Bronchial epithelial cell (primary cell): ENCODE data around the gene SYT2. TPM values are rescaled to one million over a fixed set of nuclear protein-coding genes. Genes with fewer than 3 reads are reported as not detected.

Source experiments
- DNase-seq: peaks from one replicate; pipeline ENCODE4 v3.0.0-alpha.2; 2010; ENCODE audit warnings: low read depth
- FAIRE-seq: peaks from 2 replicates; lab custom pipeline; 2011; peaks lifted over from hg19 to GRCh38; lab: Jason Lieb, UNC
- H3K27me3 ChIP-seq: 2 replicates; pipeline ENCODE4 v1.5.1; 2011; ENCODE audit warnings: low read length; ENCODE audit not compliant: control insufficient read depth, insufficient read depth
- H3K36me3 ChIP-seq: 2 replicates; pipeline ENCODE4 v1.5.1; 2011; ENCODE audit warnings: low read length; ENCODE audit not compliant: control insufficient read depth, insufficient read depth
- H3K4me3 ChIP-seq: 2 replicates; pipeline ENCODE4 v1.5.1; 2011; ENCODE audit warnings: mild to moderate bottlenecking, low read depth, low read length, control low read depth
- CTCF ChIP-seq: IDR thresholded peaks from 2 replicates; pipeline ENCODE4 v1.5.1; 2011; ENCODE audit warnings: mild to moderate bottlenecking, moderate library complexity, low read length, control low read depth, inconsistent platforms; ENCODE audit not compliant: insufficient read depth, severe bottlenecking
- total RNA-seq: library from RNA; depleted of rRNA; stranded (reverse); fragments of >200 nt; gene quantifications from 2 replicates; pipeline ENCODE4 v1.2.1, GENCODE V29; 2014

The SYT2 gene
- total RNA-seq, 1 donor from 2014 or later = under 0.01 TPM

- H3K36me3 ChIP-seq = no peaks in the 10 kb centered on the region
- FAIRE-seq (no peak), DNase-seq (no peak)
- H3K4me3 ChIP-seq = no peak overlapping the region
- peaks cover 5% of the 10 kb centered on the region for H3K27me3 ChIP-seq
- TF ChIP-seq CTCF = no peak
Observed at GRCh38 chr1:202687798-202688197, 22.5 kb downstream of the SYT2 start.

GRCh38 chr1:202687370-202687769, 22.9 kb downstream of the SYT2 start:
- Histone ChIP-seq H3K36me3 (no peaks in the 10 kb centered on the region), H3K4me3 (no peak overlapping the region), H3K27me3 (peaks cover 5% of the 10 kb centered on the region)
- TF ChIP-seq CTCF = no peak
- FAIRE-seq = no peak
- DNase-seq = no peak

GRCh38 chr1:202685641-202686040, 24.6 kb downstream of the SYT2 start:
- peaks cover 5% of the 10 kb centered on the region for H3K27me3 ChIP-seq
- DNase-seq (no peak), FAIRE-seq (no peak)
- H3K36me3 ChIP-seq = no peaks in the 10 kb centered on the region
- no peak for TF ChIP-seq CTCF
- H3K4me3 ChIP-seq = no peak overlapping the region

- peaks cover 5% of the 10 kb centered on the region for H3K27me3 ChIP-seq
- no peaks in the 10 kb centered on the region for H3K36me3 ChIP-seq
- FAIRE-seq (no peak), DNase-seq (no peak)
- TF ChIP-seq CTCF = no peak
- no peak overlapping the region for H3K4me3 ChIP-seq
Observed at GRCh38 chr1:202684716-202685115, 25.5 kb downstream of the SYT2 start.

GRCh38 chr1:202683029-202683428, 27.2 kb downstream of the SYT2 start:
- Histone ChIP-seq H3K4me3 (no peak overlapping the region), H3K27me3 (peaks cover 5% of the 10 kb centered on the region), H3K36me3 (no peaks in the 10 kb centered on the region)
- TF ChIP-seq CTCF = no peak
- DNase-seq (no peak), FAIRE-seq (no peak)

- Histone ChIP-seq H3K27me3 (peaks cover 5% of the 10 kb centered on the region), H3K4me3 (no peak overlapping the region), H3K36me3 (no peaks in the 10 kb centered on the region)
- no peak for TF ChIP-seq CTCF
- FAIRE-seq (no peak), DNase-seq (no peak)
Observed at GRCh38 chr1:202682477-202682876, 27.8 kb downstream of the SYT2 start.
